ENCODE results near the gene ASB2. TPM values are rescaled to one million over a fixed set of nuclear protein-coding genes. Genes with fewer than 3 reads are reported as not detected.

Gene ASB2
- total and polyA plus RNA-seq, 2 of the 8 experiments (the other 6 are each of a cell fraction or from before 2014, with no cell fraction given), result 1.0 to 2.1 TPM

DNA sequence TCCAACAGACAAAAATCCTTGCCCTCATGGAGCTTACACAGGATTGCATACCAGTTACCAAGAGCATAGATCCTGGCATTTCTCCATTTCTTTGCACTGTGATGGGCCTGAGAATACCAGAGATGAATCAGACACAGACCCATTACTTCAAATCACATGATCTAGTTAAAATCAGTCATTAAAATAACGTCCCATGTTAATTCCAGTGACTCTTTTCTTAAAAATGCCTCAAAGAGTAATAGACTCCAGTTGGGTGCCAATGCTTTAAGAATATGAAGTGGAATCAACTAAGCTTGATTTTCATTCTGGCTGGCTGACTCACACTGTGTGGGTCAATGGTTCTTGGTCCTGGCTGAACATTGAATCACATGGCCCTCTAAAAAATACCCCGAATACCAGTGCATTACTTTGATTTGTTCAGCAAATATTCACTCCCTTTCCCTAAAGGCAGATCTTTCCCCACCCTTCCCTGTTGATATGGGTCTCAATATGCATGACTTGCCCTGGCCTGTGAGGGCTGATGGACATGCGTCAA is 11.0 kb downstream of the ASB2 start (continued):
- TF ChIP-seq ATF2 (IDR thresholded peaks at IDR 0.05; ENCODE audit: low read length), result no peak
- no peak for TF ChIP-seq SIRT6 (IDR thresholded peaks at IDR 0.05; ENCODE audit: low read length)
